OCI-LY1 (cell line): ENCODE results near the gene ADCK1.

Experiments used
- H2AFZ ChIP-seq: fragments of 200-600 bp; sonication (generic), shearing (Covaris generic); 2 replicates; pipeline ENCODE4 v1.6.0; 2014; ENCODE audit warnings: antibody characterized with exemption, mild to moderate bottlenecking, low read length
- H3F3A ChIP-seq: fragments of 200-600 bp; sonication (generic), shearing (Covaris generic); 2 replicates; pipeline ENCODE4 v1.6.0; 2014; ENCODE audit warnings: mild to moderate bottlenecking, antibody characterized with exemption, low read length, moderate library complexity; ENCODE audit not compliant: insufficient read depth
- H3K27ac ChIP-seq: fragments of 200-600 bp; sonication (generic); 2 replicates; pipeline ENCODE4 v1.5.1; 2014; ENCODE audit warnings: low read length, mixed run types, mild to moderate bottlenecking, low read depth; ENCODE audit not compliant: poor library complexity, severe bottlenecking
- H3K27me3 ChIP-seq: fragments of 200-600 bp; sonication (generic); 2 replicates; pipeline ENCODE4 v1.6.0; 2014; ENCODE audit warnings: antibody characterized with exemption, mild to moderate bottlenecking, low read length, moderate library complexity; ENCODE audit not compliant: insufficient read depth
- H3K36me3 ChIP-seq: fragments of 200-600 bp; sonication (generic); 2 replicates; pipeline ENCODE4 v1.6.1; 2014; ENCODE audit warnings: mild to moderate bottlenecking, antibody characterized with exemption, low read length, moderate library complexity, mixed read lengths; ENCODE audit not compliant: insufficient read depth
- H3K4me1 ChIP-seq: fragments of 200-600 bp; sonication (generic); 2 replicates; pipeline ENCODE4 v1.5.1; 2014; ENCODE audit warnings: mild to moderate bottlenecking, low read length, moderate library complexity; ENCODE audit not compliant: insufficient read depth, severe bottlenecking
- H3K4me2 ChIP-seq: fragments of 200-600 bp; sonication (generic), shearing (Covaris generic); 2 replicates; pipeline ENCODE4 v1.6.1; 2014; ENCODE audit warnings: low read length
- H3K4me3 ChIP-seq: fragments of 200-600 bp; sonication (generic); 2 replicates; pipeline ENCODE4 v1.5.1; 2014; ENCODE audit warnings: low read length, low read depth, mild to moderate bottlenecking, mixed read lengths; ENCODE audit not compliant: poor library complexity, severe bottlenecking
- H3K79me2 ChIP-seq: fragments of 200-600 bp; shearing (Covaris generic); 2 replicates; pipeline ENCODE4 v1.6.1; 2016; ENCODE audit warnings: mixed run types, low read length, mixed read lengths; ENCODE audit not compliant: insufficient read depth
- H3K9ac ChIP-seq: fragments of 200-600 bp; sonication (generic), shearing (Covaris generic); 2 replicates; pipeline ENCODE4 v1.6.1; 2014; ENCODE audit warnings: mild to moderate bottlenecking, low read length, mixed read lengths
- H3K9me2 ChIP-seq: fragments of 200-600 bp; sonication (generic), shearing (Covaris generic); 2 replicates; pipeline ENCODE4 v1.6.1; 2014; ENCODE audit warnings: low read depth, mild to moderate bottlenecking, low read length, mixed read lengths
- H3K9me3 ChIP-seq: fragments of 200-600 bp; shearing (Covaris generic); 2 replicates; pipeline ENCODE4 v1.6.1; 2014; ENCODE audit warnings: low read length, mixed read lengths
- H4K20me1 ChIP-seq: fragments of 200-600 bp; sonication (generic), shearing (Covaris generic); 2 replicates; pipeline ENCODE4 v1.6.0; 2016; ENCODE audit warnings: mild to moderate bottlenecking, low read length; ENCODE audit not compliant: insufficient read depth
- CTCF ChIP-seq: fragments of 200-600 bp; sonication (generic), shearing (Covaris generic); IDR thresholded peaks from 2 replicates; pipeline ENCODE4 v1.5.1; 2017; ENCODE audit warnings: mild to moderate bottlenecking, antibody characterized with exemption, low read length, moderate library complexity, mixed read lengths
- EZH2 ChIP-seq: fragments of 200-600 bp; sonication (generic), shearing (Covaris generic); IDR thresholded peaks from 2 replicates; pipeline ENCODE4 v1.8.0; 2017; ENCODE audit warnings: borderline replicate concordance, mixed run types, mild to moderate bottlenecking, antibody characterized with exemption, low read length, moderate library complexity, mixed read lengths

ADCK1 gene

GRCh38 chr14:77961847-77962580 lies 162.1 kb downstream of the ADCK1 start:
- H2AFZ ChIP-seq, result no peak overlapping the region

GRCh38 chr14:77962731-77963520 lies 163.0 kb downstream of the ADCK1 start:
- Histone ChIP-seq H3K4me3 (no peak overlapping the region), H4K20me1 (no peaks in the 10 kb centered on the region), H3K4me1 (no peaks in the 10 kb centered on the region), H2AFZ (no peak overlapping the region), H3K79me2 (no peaks in the 10 kb centered on the region), H3F3A (no peaks in the 10 kb centered on the region), H3K9ac (no peak overlapping the region), H3K4me2 (no peak overlapping the region), H3K9me3 (no peaks in the 10 kb centered on the region), H3K27me3 (no peaks in the 10 kb centered on the region), H3K36me3 (no peaks in the 10 kb centered on the region), H3K9me2 (no peaks in the 10 kb centered on the region), H3K27ac (no peak overlapping the region)
- no peak for TF ChIP-seq EZH2
- TF ChIP-seq CTCF, result no peak

More at GRCh38 chr14:77961847-77962580, 162.1 kb downstream of the ADCK1 start:
- Histone ChIP-seq H3K27ac (no peak overlapping the region), H3K36me3 (no peaks in the 10 kb centered on the region), H3K79me2 (no peaks in the 10 kb centered on the region), H3K9me2 (no peaks in the 10 kb centered on the region), H3K4me3 (no peak overlapping the region), H3K4me1 (no peaks in the 10 kb centered on the region), H4K20me1 (no peaks in the 10 kb centered on the region), H3K9me3 (no peaks in the 10 kb centered on the region), H3K27me3 (no peaks in the 10 kb centered on the region), H3K9ac (no peak overlapping the region), H3K4me2 (no peak overlapping the region), H3F3A (no peaks in the 10 kb centered on the region)
- TF ChIP-seq CTCF (peak; percentile 44; the same call in 1 of the 2 replicates), EZH2 (no peak)

GRCh38 chr14:77964586-77964985 lies 164.7 kb downstream of the ADCK1 start:
- TF ChIP-seq EZH2, result no peak
- TF ChIP-seq CTCF, result no peak
- Histone ChIP-seq H3K27me3 (no peaks in the 10 kb centered on the region), H3K9me3 (no peaks in the 10 kb centered on the region), H3K9me2 (no peaks in the 10 kb centered on the region), H4K20me1 (no peaks in the 10 kb centered on the region), H3K36me3 (no peaks in the 10 kb centered on the region), H3K4me1 (no peaks in the 10 kb centered on the region), H3K4me2 (no peak overlapping the region), H3K4me3 (no peak overlapping the region), H3K79me2 (no peaks in the 10 kb centered on the region), H3K9ac (no peak overlapping the region), H3K27ac (no peak overlapping the region), H2AFZ (no peak overlapping the region), H3F3A (no peaks in the 10 kb centered on the region)
